GM19239 (cell line): ENCODE results near the gene SHQ1.
"Not testable (repeated sequence)": the region's sequence is repeated elsewhere in the genome, so short reads cannot be mapped to it uniquely, and the experiment has no call there.

Experiments used
- DNase-seq: peaks from one replicate; pipeline ENCODE4 v3.0.0; 2011; ENCODE audit warnings: low spot score; ENCODE audit not compliant: insufficient read length
- FAIRE-seq: peaks from 2 replicates; lab custom pipeline; 2011; peaks lifted over from hg19 to GRCh38; lab: Jason Lieb, UNC

Gene SHQ1

GRCh38 chr3:72724070-72724469, 124.2 kb downstream of the SHQ1 start:
- FAIRE-seq (no peak), DNase-seq (no peak)

GRCh38 chr3:72722930-72723726, 125.1 kb downstream of the SHQ1 start:
- FAIRE-seq (no peak), DNase-seq (no peak)

GRCh38 chr3:72721683-72722381, 126.4 kb downstream of the SHQ1 start:
- FAIRE-seq = no peak
- no peak for DNase-seq

- FAIRE-seq = no peak
- DNase-seq = no peak
Observed at GRCh38 chr3:72720566-72720965, 127.7 kb downstream of the SHQ1 start.

GRCh38 chr3:72719137-72719536, 129.1 kb downstream of the SHQ1 start:
- FAIRE-seq = no peak
- DNase-seq = no peak

GRCh38 chr3:72714135-72714534, 134.1 kb downstream of the SHQ1 start:
- not testable (repeated sequence) for DNase-seq, FAIRE-seq

- not testable (repeated sequence) for FAIRE-seq, DNase-seq
Observed at GRCh38 chr3:72710471-72710870, 137.8 kb downstream of the SHQ1 start.

- no peak for FAIRE-seq
- DNase-seq = no peak
Observed at GRCh38 chr3:72708441-72708840, 139.8 kb downstream of the SHQ1 start.

GRCh38 chr3:72702997-72703396, 145.2 kb downstream of the SHQ1 start:
- FAIRE-seq = no peak
- DNase-seq = no peak

- DNase-seq = no peak
- FAIRE-seq = no peak
Observed at GRCh38 chr3:72702390-72702789, 145.9 kb downstream of the SHQ1 start.

- FAIRE-seq = no peak
- DNase-seq = no peak
Observed at GRCh38 chr3:72700106-72700505, 148.1 kb downstream of the SHQ1 start.

- FAIRE-seq (no peak), DNase-seq (no peak)
Observed at GRCh38 chr3:72699631-72700030, 148.6 kb downstream of the SHQ1 start.
